RCC 7860 (cell line): Measurements from ENCODE around the gene RUNX2.

ENCODE experiments used
- DNase-seq: peaks from one replicate; pipeline ENCODE4 v3.0.0-alpha.2; 2015; ENCODE audit warnings: low spot score
- FAIRE-seq: peaks from 2 replicates; lab custom pipeline; 2012; peaks lifted over from hg19 to GRCh38; lab: Jason Lieb, UNC

The RUNX2 gene

DNA sequence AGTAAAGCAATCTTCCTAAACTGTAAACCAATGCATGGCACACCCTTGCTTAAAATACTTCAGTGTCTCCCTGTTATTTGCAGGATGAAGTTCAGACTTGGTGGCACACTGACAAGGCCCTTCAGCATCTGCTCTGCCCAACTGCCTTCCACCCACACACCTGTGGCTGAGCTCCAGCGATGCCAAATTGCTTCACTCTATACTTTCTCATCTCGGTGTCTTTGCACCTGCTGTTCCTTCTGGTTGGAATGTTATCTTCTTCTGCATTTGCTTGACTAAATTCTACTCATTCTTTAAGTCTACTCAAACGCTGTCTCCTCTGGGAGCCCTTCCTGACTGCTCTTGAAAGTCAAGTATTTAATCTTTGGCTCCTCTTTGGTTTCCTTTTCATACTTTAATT lies 149.7 kb downstream of the RUNX2 start:
- FAIRE-seq (no peak), DNase-seq (no peak)

DNA sequence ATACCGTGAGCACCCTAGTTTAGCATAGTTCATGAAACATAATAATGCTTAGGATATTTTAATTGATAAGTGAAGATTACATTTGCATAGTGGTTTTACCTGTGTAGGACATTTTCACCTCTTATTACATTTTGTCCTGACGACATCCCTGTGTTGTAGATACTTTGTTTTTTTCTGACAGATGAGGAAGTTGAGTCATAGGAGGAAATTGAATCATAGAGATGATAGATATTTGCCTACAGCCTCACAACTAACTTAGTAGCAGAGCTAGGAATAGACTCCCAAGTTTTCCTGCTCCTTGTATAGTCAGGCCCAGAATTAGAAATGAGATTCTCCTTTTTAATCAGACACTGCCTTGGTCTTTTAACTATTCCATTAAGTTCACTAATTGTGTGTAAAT lies 150.1 kb downstream of the RUNX2 start:
- FAIRE-seq (peak; percentile 33), DNase-seq (peak; percentile 69)

DNA sequence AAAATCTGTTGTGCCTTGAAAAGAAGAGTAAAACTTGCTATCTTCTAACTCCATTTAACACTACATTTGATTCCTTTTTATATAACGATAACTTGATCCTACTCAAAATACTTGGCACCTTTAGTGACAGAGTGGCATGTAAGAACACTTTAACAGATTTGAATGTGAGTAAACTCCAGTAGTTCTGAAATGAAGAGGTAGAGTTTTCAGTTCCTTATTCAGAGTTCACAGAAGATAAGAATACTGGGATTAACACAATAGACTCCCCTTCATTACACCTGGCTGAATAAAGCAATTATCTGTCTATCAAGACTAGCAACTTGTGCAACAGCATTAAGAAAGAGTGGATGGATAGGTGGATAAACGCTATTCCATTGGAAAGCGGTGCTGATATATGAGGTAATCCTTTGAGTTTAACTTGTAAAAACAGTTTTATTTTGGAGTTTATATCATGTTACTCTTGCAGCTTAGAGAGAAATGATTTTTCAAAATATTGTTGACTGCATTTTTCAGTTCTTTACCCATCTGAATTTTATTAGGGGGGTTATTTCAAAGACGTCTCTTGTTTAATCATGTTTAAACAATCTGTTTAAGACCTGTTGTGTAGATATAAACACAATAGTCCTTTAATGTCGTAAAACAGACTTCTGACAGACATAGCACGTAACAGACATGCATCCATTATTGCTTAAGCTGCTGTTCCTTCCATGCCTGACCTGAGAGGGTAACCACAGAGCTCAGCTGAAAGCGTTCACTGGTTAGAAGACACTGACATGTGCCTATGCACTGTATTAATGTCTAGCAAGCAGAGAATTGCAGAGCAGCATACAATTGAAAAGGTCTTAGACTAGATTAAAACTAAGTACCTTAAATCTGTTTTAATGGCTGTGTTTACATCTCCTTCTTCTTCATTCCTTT lies 152.0 kb downstream of the RUNX2 start:
- DNase-seq (no peak), FAIRE-seq (no peak)

DNA sequence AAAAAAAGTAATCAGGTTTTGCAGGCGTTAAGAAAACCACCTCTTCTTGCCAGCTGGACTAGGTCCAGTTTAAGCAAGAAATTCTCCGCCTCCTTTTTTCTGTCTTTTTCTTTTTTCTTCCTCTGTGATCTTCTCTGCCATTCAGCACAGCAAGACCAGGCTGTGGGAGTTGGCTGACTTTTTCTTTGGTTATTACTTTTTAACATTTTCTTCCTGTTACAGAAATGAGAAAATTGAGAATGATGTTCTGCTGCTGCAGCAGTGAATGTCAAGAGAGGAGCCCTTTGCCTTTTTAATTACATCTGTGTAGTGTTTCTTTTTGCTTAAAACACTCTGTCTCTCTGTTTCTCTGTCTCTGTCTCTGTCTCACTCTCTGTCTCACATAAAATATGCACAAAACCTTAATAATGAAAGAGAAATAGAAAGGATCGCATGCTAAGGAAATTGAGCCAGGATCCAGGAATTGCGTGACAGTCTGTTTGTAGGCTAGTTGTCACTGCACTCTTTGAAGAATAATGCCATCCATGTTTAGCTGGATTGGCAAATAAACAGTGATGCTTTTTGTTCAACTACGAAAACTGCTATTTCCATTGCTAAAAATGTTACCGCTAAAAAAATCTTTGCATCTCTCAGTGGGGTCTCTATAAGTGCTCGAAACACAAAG lies 152.8 kb downstream of the RUNX2 start:
- FAIRE-seq = no peak

DNA sequence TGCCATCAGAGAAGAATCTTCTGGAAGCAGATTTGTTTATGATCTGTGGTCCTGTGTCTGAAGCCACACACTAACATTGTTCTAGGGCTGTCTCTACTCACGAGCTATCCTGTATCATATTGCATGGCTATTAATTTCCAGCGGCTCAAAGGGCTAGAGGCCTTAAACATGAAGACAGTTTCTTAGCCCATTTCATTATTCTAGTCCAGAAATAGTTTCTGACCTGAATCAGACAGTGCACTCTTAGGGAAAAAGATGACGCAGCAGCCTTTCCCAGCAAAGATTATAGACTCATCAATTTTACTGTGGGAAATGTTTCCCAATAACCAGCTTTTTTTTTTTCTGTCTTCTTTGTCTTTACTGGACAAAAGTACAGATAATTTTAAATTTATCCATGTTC lies 154.9 kb downstream of the RUNX2 start:
- FAIRE-seq = no peak

More for the DNA sequence above, 152.8 kb downstream of the RUNX2 start:
- DNase-seq = no peak

DNA sequence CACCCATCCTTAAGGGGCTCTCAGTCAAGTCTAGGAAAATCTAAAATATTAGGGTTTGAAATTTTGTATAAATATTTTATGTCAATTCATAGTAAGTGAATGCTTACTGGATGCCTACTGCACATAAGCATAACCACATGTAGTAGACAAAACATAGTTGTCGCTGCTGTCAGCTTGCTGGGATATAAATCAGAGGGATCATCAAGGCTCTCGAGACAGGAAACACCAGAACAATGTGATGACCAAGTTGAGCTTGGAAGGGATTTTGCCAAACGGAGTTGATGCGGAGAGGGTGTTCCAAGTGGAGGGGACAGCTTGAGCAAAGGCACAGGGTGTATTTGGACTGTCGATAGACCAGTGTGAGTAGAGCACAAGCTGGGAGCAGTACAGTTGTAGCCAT lies 155.4 kb downstream of the RUNX2 start:
- DNase-seq = no peak

More for the DNA sequence above, 154.9 kb downstream of the RUNX2 start:
- no peak for DNase-seq

DNA sequence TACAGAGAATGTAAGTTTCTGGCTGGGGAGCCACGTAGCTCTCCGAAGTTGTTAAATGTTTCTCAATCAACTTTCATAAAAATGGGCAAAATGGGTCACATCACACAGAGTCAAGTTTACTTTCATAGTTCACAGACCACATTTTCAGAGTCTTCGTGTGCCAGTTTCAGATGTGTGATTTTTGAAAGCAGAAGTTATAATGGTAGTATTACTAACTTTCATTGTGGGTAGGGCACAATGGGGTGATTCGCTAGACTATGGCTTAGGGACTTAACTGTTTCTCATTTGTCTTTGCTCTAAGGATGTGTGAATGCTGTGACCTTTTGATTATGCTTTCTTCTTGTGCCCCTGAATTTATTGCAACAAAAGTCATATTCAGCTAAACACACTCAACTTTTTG lies 158.6 kb downstream of the RUNX2 start:
- DNase-seq (no peak), FAIRE-seq (no peak)

More for the DNA sequence above, 155.4 kb downstream of the RUNX2 start:
- no peak for FAIRE-seq

DNA sequence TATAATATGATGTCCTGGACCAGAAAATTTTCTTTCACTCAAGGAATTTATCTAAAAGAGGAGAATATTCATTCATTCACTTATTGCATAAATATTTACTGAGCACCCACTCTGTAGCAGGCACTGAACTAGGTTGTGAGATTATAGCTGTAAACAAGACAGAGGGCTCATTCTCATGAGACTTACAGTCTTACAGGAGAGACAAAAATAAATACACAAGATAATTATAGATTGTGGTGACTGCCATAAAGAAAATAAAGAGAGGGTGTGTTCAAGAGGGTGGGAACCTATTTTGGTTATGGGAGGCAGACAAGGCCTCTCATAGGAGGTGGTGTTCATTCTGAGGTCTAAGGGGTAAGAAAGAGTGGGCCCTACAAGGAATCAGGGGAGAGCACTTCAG lies 159.5 kb downstream of the RUNX2 start:
- DNase-seq (no peak), FAIRE-seq (no peak)

DNA sequence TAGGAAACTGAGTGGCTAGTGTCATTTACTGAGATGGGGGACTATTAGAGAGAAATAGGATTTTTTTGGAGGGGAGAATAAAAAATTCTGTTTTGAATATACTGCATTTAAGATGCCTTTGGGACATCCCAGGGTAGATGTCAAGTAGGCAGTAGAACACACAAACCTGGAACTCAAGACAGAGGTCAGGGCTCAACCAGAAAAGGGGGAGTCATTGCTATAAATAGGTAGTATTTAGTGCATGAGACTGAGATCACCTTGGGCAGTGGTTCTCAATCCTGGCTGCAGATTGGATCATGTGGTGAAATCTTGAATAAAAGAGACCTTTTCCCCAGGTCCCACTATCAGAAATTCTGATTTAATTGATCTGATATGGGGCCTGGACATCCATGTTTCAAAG lies 160.1 kb downstream of the RUNX2 start:
- DNase-seq (no peak), FAIRE-seq (no peak)

DNA sequence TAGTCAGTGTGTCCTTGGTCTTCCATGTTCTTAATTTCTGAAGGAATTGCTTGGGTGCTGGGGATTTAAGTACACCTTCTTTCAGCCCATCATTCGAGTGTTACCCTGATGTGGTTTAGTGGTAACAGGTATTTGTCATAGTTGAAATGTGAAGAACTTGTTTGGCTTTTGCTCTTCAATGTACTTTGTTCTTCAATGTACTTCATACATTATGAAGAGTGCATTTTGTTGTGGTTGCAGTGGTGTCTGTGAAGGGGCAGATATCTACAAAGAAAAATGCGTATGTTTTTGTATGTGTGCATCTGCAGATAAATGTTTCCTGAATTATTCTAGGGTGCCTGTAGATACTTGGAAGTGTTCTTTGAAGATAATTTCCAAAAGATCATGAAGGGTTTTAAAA lies 160.8 kb downstream of the RUNX2 start:
- no peak for DNase-seq
- no peak for FAIRE-seq

DNA sequence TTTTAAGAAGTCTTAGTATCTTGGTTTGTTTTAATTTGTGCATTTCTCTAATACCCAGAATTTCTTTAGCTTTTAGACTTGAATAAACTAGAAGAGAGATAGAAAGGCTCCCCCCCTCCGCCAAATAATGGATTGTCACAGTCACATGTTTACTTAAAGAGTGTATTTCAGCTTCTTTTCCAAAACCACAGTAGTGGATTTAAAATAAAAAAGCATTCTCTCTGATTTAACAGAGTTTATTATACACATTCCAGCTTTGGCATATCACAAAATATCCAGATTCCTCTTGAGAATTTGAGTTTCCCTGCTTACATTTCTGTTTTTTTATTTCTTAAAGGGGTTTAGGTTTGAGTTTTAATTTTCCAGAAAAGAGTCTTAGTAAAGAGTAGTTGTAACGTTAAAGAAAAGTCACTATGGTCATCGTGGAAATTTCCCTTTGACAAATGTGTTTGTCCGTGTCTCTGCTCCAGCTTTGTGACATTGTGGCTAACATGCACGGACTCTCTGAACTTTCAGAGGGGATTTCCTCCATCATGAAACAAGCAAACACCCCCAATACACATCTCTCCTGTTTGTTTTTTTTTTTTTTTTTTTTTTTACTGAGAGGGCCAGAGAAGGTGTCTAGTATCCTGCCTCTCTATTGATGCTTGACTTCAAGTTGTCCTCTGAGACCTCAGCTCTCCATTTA lies 163.1 kb downstream of the RUNX2 start:
- DNase-seq (no peak), FAIRE-seq (no peak)

DNA sequence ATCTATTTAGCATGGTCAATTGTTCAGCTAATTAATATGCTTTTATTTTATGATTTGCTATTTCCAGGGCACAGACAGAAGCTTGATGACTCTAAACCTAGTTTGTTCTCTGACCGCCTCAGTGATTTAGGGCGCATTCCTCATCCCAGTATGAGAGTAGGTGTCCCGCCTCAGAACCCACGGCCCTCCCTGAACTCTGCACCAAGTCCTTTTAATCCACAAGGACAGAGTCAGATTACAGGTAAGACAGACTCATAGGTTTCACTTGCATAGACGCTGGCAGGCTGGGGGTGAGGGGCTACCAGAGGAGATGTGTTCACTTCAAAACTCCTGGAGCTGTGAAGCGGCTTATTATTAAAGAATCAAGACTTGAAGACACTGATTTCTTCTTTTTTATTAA lies 163.7 kb downstream of the RUNX2 start:
- DNase-seq = no peak
- FAIRE-seq = no peak

DNA sequence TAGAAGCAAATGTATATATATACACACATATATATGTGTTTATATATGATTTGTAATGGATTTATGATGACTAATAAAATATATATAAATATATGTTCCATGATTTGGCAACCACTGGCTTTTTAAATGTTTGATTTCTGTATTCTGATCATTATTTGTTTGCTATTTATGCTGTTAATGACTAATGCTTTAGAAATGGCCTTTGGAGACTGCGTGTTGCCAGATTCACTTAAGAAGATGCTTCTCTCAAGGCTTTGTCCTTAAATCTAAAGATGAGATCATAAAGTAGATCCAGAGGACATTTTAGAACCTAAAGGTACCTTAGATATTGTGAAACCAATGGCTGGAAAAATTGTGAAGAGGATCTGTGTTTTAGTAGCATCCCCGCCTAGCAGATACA lies 165.6 kb downstream of the RUNX2 start:
- no peak for DNase-seq
- no peak for FAIRE-seq

DNA sequence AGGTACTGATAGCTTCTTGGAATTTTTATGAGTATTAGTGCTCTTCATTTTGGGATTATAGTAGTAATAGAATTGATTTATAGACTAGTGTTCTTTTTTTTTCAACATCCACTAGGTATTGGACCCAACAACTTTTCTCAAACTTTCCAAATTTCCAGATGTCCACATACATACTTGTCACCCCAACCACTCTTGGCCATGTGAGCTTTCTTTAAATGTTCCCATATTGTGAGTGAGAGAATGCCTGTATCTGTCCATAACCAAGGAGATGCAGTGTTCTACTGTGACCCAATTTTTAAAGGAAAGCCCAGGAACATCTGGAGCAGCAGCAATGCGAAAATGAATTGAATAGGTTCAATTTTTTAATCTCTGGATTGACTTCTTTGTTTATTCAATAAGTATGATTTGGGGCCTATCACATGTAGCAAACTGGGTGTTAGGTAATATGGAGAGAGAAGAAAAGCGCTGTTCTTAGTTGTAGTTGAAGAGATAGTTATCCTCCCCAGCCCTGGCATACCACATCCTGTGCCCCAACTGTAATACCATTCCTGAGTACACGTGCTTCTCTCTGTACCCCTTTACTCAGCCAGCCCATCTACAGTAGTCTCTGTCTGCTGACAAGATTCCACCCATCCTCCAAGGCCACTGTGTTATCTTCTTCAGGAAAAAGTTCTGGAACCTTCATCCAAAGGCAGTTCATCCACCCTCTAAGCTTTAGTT lies 166.4 kb downstream of the RUNX2 start:
- DNase-seq = no peak
- no peak for FAIRE-seq

DNA sequence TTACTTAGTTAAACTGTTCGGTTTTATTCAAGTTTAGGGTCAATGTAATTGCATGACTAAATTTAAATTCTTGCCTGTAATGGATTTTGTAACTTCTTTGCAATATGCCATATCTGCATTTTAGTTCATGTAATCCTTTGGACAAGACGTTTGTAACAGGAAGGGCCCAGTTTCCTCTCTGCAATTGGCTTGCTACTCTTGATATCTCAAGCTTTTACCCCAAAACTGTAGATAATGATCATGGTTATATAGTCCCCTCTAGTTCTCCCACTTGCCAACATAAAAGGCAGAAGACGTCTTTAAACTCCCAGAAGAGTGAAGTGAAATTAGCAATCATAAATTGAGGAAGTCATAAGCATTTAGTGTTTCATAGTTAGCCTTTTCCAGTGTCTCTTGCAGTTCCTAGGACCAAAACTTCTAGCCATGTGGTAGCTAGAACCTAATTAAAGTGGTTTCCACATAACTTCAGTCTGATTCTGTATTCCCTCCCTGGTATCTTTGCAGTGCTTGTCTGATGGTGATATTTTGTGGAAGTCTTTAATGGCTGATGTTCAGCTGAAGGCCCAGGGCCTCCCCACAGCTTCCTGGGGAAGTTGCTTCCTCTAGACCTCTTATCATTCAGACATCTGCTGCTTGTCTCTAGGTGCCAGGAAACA lies 167.4 kb downstream of the RUNX2 start:
- DNase-seq = no peak
- no peak for FAIRE-seq

DNA sequence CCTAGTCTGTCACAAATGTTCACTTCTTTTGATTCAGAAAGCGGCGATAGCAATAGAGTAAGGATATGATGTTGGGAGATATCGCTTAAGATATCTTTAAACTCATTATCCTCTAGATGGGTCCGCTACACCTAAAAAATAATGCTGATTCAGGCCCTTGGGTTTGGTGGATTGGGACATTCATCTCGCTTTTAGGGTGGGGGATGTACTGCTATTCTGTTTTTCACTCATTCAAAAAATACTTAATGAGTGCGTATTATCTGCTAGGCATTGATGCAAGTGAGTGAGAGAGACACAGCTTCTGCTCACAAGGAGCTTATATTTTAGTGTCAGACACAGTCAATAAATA lies 167.9 kb downstream of the RUNX2 start:
- no peak for DNase-seq
- no peak for FAIRE-seq

DNA sequence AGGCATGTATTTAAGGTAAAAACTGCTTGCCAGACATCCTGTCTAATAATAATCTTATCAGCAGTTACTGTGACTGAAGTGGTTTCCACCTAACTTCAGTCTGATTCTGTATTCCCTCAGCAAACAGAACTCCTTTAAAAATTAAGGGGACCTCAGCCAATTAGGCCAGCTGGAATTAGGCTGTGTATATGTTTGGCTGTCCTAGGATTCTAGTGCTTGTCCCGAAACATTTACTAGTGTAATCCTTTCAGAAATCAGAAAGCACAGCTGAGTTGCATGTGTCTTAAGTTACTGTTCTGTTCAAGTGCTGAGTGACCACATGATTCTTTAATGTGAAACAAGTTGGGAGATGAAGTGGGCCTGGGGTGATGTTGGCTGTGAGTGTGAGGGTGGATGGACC lies 170.5 kb downstream of the RUNX2 start:
- DNase-seq = no peak
- no peak for FAIRE-seq

DNA sequence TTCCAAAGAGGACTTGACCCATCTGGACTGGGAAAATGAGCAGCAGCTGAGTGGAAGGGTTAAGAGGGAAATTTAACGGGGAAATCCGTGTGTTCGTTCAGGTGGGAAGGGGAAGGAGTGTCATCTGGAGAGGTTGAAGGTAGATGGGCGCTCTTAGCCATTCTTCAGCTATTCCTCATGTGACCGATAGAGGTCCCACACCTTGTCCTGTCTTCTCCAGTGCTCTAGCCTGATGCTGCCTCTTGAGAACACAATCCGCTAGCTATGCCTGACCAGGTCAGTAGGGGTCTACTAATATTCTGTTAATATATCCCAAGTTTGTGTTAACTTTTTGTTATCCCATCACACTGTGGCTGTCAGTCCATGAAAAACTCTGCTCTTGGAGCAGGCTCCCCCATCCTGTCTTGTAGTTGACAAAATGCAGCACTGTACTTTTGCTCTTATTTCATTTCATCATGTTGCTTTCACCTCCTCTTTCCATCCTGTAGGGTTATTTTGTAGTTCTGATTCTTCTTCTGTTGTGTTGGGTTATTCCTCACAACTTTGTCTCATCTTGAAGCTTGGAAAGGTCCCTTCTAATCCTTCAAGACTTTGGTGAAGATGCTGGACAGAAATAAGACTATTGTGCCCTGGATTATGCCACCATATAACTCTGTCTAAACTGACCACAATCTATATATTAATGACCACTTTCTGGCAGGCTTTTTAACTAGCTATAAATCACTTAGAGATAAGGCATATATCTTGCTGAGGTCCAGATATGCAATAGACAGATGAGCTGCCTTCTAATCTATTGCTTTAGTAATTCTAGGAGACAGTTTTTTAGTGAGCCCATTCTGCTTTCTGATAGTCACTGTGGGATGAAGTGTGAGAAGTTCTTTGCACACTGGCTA lies 173.0 kb downstream of the RUNX2 start:
- DNase-seq = no peak
- no peak for FAIRE-seq

DNA sequence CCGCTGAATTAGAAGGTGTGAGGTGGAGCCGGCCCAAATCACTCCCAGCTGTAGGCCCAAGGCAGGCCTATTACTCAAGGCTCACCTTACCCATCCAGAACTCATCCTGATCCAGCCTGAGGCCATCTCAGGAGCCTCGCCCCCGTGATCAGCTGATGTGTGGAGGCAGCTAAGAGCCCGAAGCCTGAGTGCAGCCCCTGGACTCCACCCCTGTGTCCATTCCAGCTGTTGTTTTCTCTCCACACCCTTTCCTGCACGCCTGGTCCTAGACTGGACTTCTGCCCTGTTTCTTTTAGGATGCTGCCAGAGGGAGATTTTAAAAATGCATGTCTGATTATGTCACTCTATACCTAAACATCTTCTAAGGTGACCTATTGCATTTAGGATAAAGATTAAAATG lies 174.3 kb downstream of the RUNX2 start:
- FAIRE-seq (no peak), DNase-seq (no peak)

DNA sequence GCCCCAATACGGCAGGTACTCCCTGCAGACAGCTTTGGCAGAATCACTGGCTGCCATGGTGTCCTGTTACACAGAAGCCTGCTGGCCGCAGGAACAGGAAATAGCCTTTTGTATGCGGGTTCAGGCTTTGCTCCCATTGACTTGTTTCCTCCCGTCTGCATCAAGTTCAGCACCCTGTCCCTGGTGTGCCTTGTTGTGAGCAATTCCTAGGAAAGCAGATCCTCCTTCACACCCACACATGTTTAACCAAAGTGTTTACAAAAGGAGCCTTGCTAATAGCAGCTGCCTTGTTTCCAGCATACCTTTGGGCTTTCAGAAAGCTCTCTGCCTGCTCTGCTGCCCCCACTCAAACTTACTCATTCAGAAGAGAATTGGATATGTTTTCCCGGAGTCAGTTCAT lies 176.8 kb downstream of the RUNX2 start:
- DNase-seq = no peak
- FAIRE-seq = no peak
